ENCODE data around the gene USP21. TPM values are rescaled to one million over a fixed set of nuclear protein-coding genes. Genes with fewer than 3 reads are reported as not detected.

Gene USP21
- total and polyA plus RNA-seq, 9 of the 15 experiments (the other 6 are each of a cell fraction or from before 2014, with no cell fraction given): 4.9 to 52.4 (median 21.6) TPM

GRCh38 chr1:161159087-161159912 is at the start of gene USP21 (continued):
- TF ChIP-seq ZBTB11 (CRISPR knock-in tag; IDR thresholded peaks at IDR 0.05) (peak in 1 of 3 experiments; percentile 39; a peak in 1 of 6 replicates), FOXK2 (conservative IDR thresholded peaks at IDR 0.05 in 1 of 2, IDR thresholded peaks at IDR 0.05 in 1 of 2; ENCODE audit: low read depth in 2 of 2) (no peak), ZNF263 (CRISPR knock-in tag; IDR thresholded peaks at IDR 0.05; ENCODE audit: borderline replicate concordance) (0 out of 2 replicates have a peak, but pooled peaks have one; percentile 2), CTCF (IDR thresholded peaks at IDR 0.05 in 2 of 3, conservative IDR thresholded peaks at IDR 0.05 in 1 of 3; ENCODE audit: insufficient read depth in 2 of 3, low read depth in 1 of 3, low read length in 3 of 3) (peak; percentile 25 to 62 (median 29); a peak in 5 of 6 replicates), MTA3 (IDR thresholded peaks at IDR 0.05; ENCODE audit: borderline replicate concordance) (peak; percentile 63; the same call in 1 of the 2 replicates), JUN (IDR thresholded peaks at IDR 0.05; ENCODE audit: borderline replicate concordance, low read depth, low read length) (0 out of 2 replicates have a peak, but pooled peaks have one; percentile 13), JUN (CRISPR knock-in tag; IDR thresholded peaks at IDR 0.05; ENCODE audit: borderline replicate concordance) (no peak), E2F8 (IDR thresholded peaks at IDR 0.05; ENCODE audit: low read depth, partially characterized antibody) (peak; percentile 53), YY1 (IDR thresholded peaks at IDR 0.05; ENCODE audit: borderline replicate concordance in 1 of 3, control insufficient read depth in 1 of 3, extremely low read depth in 1 of 3, insufficient read depth in 3 of 3, insufficient read length in 1 of 3, insufficient replicate concordance in 2 of 3, low read depth in 1 of 3, low read length in 2 of 3) (peak; percentile 94 to 98 (median 98)), NR1H2 (CRISPR knock-in tag; IDR thresholded peaks at IDR 0.05) (no peak), NUFIP1 (IDR thresholded peaks at IDR 0.05; ENCODE audit: partially characterized antibody) (no peak), EP400 (IDR thresholded peaks at IDR 0.05) (peak; percentile 63; the same call in 1 of the 2 replicates), TFAP4 (CRISPR knock-in tag; IDR thresholded peaks at IDR 0.05; ENCODE audit: borderline replicate concordance) (peak; percentile 61), CBFB (CRISPR knock-in tag; IDR thresholded peaks at IDR 0.05) (0 out of 2 replicates have a peak, but pooled peaks have one; percentile 64)
